HG03521 (cell line): ENCODE data around the gene BCL10.
A peak's percentile ranks its signal among the peaks of the same experiment; 100 is the strongest.
"Not testable (repeated sequence)": the region's sequence is repeated elsewhere in the genome, so short reads cannot be mapped to it uniquely, and the experiment has no call there.

Experiments
- ATAC-seq: cut with Tn5 transposase; IDR thresholded peaks from one replicate; pipeline ENCODE4 v1.9.1; 2021; ENCODE audit warnings: mild to moderate bottlenecking, moderate library complexity; ENCODE audit not compliant: unreplicated experiment

Gene BCL10

DNA sequence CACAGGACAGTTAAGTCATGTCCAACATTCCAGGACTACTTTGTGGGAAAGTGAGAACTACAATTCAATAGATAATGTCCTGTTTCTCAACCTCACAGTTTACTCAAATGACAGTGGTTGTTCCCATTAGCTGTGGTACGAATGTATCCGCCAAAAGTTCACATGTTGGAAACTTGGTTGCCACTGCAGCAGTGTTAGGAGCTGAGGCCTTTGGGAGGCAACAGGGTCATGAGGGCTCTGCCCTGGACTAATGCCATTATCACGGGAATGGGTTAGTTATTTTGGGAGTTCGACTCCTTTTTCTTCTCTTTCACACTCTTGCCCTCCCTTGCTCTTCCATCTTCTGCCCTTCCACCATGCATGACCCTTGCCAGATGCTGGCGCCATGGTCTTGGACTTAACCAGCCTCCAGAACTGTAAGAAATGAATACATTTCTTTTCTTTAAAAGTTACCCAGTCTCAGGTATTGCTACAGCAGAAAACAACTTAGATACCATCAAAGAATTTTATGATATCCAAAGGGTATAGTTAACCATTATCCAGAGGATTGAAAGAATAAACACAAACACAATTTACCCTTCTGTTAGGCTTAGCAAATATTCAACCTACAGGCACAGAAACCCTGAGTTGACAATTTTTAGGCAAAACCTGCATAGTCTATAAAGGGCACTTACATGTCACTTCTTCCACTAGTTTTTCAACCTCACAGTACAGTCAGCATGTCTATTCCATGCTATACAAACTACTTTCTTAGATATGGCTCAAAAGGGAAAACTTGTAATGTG, 7.4 kb downstream of the BCL10 start:
- no peak for ATAC-seq

DNA sequence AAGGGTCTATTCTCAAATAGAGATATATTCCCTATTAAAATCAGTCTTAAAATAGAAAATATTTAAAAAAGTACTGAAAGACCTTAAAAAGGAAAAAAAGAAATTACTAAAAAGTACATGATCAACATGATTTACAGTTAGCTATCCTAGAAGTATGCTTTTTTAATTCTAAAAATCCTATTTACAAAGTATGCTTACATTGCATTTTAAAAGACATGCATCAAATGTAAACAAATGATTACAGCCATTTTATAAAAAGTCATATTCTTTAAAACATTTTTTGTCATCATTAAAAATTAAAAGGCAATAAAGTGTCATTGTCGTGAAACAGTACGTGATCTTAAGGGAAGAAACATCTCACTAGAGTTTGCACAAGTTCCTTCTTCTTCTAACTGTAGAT, 9.1 kb downstream of the BCL10 start:
- ATAC-seq: no peak

DNA sequence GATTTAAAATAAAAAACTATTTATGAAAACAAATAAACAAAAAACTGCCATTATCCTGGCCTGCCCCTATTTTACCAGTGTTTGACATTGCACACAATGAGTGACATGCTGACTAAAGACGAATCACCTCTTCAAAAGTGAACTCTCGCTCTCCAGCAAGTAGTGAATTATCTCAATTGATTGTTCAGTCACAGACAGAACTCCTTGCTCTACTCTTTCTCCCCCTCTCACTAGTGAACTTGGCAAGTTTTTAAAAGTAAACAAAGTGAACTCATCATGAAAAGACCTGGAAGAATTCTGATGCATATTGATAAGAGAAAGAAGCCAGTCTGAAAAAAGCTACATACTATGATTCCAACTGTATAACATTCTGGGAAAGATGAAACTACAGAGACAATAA, 12.3 kb downstream of the BCL10 start:
- no peak for ATAC-seq

DNA sequence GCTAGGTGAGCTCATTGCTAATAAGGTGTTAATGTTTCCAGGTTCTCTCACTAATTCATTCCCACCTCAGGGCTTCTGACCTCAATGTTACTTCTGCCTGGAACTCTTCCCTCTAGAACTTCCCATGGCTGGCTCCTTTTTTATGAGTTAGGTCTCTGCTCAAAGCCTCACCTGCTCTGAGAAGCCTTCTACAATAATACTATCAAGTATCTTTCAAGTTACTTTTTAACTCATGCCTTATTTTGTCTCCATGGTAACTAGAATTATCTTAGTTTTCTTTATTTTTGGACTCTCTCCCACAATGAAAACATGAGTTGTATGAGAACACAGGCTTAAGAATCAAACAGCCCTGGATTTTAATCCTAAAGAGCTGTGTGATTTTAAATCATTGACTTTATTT, 13.4 kb downstream of the BCL10 start:
- no peak for ATAC-seq

DNA sequence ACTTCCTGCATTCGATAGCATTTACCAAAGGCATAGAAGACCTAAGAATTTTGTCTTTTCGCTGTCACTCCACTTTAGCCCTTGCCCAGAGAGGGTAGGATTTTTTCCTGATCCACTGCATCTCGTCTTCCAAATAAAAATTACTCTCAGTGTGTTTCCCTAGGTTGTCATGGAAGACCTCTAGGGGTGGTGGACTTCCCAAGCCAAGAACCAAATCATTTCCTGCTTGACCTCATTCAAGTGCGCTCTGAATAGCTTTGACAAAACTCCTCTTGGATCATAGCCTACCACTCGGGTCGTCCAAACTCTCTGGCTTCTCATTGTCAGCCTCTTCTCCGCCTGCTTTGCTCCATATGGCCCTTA, 16.5 kb downstream of the BCL10 start:
- no peak for ATAC-seq

DNA sequence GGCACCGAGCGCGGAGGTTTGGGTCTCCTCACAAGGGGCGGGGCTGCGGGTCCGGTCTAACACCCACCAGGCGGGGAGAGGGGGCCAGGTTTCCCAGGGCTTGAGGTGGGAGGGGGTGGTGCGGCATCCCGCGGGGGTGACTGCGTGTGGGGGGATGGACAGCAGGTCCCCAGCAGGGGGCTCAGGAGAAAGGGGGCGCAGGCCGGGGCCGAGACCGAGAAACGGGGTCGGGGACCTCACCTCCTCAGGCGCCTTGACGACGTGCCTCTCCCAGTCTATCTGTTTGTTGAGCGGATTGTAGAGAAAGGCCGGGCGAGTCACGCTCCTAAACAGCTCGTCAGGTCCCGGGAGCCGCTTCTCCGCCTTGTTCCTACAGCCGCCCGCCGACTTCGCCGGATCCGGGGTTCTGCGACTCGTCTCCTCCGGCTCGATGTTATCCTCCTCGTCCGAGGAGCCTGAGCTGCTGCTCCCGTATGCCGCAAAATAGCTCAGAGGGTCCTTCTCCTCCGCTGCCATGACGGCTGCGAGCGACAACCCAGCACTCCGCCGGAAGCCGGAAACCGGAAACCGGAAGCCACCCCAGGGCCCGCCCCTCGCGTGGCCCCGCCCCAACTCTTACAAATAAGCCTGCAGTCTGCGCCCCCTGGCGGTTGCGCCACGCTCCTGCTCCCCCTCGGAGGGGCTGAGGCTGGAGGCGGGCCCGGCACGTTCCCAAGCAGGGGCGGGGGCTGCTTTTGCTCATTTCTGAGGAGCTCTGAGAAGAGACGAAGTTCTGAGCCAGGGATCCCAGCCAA, 17.1 kb downstream of the BCL10 start, which contains the start of gene C1orf52:
Gene C1orf52 (minus strand): TSS at position 545 of the 794 bp plus-strand sequence. CDS start 29 bp downstream, at position 516.
- ATAC-seq: peak; percentile 98

- no peak for ATAC-seq
These were observed 17.8 kb downstream of the BCL10 start for GRCh38 chr1:85258536-85259117.

- ATAC-seq: not testable (repeated sequence)
These were observed 27.4 kb downstream of the BCL10 start for GRCh38 chr1:85249042-85249441.

GRCh38 chr1:85245891-85246290, 30.5 kb downstream of the BCL10 start:
- no peak for ATAC-seq

GRCh38 chr1:85245456-85245855, 31.0 kb downstream of the BCL10 start:
- no peak for ATAC-seq

GRCh38 chr1:85244271-85245061, 32.0 kb downstream of the BCL10 start:
- no peak for ATAC-seq

DNA sequence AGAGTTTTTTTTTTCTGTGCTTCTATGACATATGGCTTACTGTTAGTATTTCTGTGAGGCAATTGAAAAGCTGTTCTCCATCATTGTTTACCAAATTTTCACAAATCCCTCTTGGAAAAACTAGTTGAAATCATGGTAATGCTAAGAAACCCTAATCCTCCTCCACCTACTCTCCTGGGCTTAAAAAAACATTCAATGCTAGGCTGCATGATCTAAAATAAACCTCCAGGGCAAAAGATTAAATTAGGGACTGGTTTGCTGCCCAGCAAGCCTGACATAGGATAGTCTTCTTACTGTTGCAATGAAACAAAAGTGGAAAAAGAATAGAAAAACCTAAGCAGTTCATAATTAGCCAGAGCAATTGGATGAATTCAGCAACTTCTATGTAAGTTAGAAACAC, 33.1 kb downstream of the BCL10 start:
- no peak for ATAC-seq

DNA sequence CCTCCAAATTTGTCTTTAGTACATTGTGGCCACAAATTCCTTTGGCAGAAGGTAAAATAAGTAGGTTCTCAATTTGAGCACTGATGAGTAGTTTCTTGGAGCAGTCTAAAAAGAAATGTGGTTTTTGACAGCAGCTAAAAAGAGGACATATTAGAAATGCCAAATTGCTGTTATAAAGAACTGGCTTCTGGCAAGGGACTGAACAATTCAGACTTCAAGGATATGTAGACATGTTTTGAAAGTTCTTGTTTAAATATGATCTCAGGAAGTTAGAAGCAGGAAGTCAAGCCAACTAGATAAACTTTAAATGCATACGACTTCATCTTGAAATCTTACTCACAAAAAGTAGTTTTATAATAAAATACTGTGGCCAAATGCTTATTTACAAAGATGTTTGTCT, 35.8 kb downstream of the BCL10 start:
- ATAC-seq: no peak

GRCh38 chr1:85240174-85240601, 36.2 kb downstream of the BCL10 start:
- ATAC-seq: no peak

- ATAC-seq: no peak
These were observed 38.8 kb downstream of the BCL10 start for GRCh38 chr1:85237613-85238012.

- ATAC-seq: no peak
These were observed 46.0 kb downstream of the BCL10 start for GRCh38 chr1:85230305-85230977.

GRCh38 chr1:85229574-85230097, 46.8 kb downstream of the BCL10 start:
- no peak for ATAC-seq

GRCh38 chr1:85228972-85229371, 47.5 kb downstream of the BCL10 start:
- ATAC-seq: no peak

DNA sequence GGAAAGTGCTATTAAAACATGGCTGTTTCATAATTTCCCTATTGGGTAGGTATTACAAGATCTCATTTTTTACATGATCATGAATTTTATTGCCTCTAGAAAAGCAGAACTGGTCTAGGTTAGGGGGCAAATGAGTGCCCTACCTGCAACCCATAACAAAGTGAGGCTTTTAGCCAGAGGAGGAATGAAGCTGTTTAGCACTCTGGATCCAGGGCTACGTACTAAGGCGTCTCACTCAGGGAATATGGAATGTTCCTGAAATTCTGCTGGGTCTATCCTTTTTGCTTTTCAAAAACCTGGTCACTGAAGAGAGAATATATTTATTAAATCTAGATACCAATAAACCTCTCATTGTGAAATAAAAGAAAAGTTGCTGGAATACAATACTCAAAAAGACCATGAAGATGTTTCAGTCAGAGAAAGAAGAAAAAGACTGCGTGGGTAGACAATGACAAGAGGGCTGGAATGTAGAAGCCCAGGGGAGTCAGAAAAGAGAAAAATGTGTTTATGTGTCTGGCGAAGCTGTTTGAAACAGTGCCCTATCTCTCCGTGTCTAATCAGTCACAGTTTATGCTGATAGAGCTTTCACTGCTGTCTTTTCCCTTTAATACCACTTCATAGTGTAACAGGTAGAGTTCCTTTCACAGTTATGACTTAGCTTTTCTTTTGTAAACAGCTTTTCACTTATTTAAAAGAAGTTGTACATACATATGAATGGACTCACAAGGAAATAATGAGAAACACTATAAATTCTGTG, 50.6 kb downstream of the BCL10 start:
- ATAC-seq: no peak
